Mammary microvascular endothelial cell (primary cell): Measurements from ENCODE around the gene ACAT2. TPM values are rescaled to one million over a fixed set of nuclear protein-coding genes. Genes with fewer than 3 reads are reported as not detected.

Experiments
- total RNA-seq: library from RNA; depleted of rRNA; stranded (reverse); fragments of >200 nt; gene quantifications from 2 replicates; pipeline ENCODE4 v1.2.3, GENCODE V29; 2015

Gene ACAT2
- total RNA-seq: 43.2 and 54.2 TPM in 2 replicates

DNA sequence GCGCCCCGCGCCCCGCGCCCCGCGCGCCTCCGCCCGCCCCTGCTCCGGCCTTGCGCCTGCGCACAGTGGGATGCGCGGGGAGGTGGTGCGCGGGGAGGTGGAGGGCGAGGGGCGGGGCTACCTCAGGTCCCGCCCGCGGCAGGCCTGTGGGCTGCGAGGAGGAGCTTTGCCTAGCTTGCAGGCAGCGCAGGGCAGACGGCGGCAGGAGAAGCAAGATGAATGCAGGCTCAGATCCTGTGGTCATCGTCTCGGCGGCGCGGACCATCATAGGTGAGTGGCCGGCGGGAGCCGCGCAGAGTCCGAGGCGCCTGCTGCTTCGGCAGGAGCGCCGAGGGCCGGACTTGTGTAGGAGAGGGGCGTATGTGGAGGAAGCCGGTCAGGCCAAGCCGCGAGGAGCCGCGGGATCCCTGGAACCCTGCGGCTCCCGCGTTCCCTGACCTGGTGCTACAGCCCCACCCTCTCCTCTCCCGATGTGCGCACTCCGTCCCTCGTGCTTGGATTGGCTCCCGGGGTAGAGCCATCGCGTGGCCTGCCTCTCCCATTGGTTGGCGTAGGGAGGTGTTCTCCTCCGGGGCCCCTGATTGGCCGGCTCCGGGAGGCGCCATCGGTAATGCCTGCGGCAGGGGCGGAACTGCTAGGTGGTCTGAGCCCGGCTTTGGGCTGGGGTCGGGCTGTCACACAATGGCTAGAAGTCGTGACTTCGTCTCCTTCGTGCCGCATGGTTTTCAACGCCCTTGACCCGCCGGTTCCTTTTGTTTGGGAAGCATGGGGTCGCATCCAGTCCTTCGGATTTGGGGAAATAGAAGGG is at the start of gene ACAT2:
ACAT2 (plus strand) TSS at position 173 of the 808 bp plus-strand sequence; CDS start at position 216, 43 bp downstream.

DNA sequence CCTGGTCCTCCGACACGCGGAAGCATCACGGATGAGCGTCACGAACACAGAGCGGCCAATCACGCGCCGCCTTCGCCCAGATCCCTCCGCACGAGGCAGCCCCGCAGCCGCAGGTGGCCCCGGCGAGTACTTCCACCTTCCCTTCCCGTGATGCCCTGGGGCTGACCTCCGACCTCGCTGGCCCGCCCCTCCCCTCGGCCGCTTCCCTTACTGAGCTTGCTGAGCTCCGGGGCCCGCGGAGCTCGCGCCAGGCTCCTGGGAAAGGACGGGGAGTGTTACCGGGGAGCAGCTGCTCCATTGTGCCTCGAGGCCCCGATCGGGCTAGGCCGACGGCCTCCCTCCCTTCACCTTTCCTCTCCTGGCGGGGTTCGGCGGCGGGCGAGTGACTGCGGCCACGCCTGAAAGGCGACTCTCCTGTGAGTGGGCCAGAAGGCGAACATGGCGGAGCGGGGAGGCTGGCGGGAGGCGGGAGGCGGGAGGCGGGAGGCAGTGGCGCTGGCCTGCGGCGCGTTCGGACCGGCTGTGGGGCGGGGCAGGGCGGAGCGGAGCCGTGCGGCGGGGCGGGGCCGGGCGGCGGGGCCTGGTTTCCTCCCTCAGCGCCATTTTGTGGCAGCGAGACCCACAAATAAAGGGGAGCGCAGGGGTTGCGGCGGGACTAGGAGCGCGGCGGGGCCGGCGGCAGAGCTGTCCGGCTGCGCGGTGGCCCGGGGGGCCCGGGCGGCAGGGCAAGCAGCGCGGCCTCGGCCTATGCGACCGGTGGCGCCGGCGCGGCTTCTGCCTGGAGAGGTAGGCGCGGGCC is 34.7 kb upstream of the ACAT2 start, which contains the start of gene WTAP:
WTAP (plus strand) TSS at position 589 of the 799 bp plus-strand sequence. CDS start 8,760 bp downstream, outside the sequence.

DNA sequence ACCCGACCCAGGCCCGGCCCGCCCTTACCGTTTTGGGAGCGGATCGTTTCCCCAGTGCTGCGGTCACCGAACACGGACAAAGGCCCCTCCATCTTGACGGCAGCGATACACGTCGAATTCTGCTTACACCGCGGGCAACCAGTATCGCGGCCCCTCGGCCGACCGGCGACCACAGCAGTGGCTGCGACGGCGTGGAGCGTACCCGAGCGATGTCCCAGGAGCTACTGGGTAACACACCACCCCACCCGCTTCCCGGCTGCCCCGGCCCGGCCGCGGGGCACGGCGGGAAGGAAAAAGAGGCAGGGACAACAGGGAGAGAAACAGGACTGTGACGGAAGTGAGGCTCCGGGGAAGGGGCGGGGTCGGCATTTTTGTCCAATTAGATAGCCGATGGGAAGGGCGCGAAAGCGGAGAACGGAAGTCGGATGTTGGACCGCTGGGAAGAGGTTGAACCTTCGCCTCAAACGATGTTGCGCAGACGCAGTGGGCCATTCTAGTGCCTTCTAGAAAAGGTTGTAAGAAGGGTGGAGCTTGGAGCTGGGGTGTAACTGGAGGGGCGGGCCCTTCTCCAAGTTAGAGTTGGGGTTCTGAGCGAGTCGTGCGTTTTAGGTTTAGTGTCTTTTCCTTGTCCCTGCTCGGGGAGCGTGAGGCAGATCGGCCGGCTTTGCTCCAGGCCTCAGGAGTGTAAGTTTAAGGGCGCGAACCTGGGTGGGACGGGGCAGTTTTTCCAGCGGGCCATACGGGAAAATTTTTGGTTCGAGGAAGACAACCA is 27.7 kb downstream of the ACAT2 start, which contains the start of gene TCP1:
TCP1 (minus strand) TSS at position 226 of the 772 bp plus-strand sequence; CDS start at position 92, 134 bp downstream.

DNA sequence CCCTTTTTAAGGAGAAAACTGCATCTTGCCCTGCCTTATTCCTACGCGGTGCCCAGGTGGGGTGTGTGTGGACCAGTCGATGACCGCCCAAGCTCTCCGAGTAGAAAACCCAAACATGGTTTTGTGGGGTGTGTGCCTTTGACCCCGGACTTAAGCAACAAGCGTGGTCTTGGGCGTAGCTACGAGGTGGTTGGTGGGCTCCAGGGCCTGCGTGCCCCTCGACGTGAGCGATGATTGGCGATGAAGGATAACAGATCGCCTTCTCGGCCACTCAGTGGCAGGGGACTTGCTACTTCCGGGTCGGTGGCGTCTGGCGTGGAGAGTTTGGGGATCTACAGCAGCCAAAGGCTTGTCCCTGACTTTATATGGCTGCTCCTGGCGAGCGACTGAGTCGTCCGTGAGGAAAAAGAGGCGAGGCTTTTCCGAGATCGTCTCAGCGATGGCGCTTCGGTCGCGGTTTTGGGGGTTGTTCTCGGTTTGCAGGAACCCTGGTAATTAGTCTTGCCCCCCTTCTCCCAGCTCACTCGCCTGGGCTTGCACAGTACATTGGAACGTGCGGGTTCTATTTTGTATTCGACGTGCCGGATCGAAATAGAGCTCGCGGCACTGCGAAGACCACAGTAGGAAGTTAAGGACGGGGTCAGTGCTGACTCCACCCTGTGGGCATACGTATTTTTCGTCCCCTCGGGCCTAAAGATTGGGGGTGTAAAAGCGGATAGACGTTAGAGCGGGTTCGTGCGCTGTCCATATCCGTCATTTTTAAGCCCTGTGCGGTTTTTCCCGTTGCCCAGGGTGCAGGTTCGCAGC is 28.5 kb downstream of the ACAT2 start, which contains the start of gene MRPL18:
MRPL18 (plus strand) TSS at position 319 of the 807 bp plus-strand sequence; CDS start at position 440, 121 bp downstream.

DNA sequence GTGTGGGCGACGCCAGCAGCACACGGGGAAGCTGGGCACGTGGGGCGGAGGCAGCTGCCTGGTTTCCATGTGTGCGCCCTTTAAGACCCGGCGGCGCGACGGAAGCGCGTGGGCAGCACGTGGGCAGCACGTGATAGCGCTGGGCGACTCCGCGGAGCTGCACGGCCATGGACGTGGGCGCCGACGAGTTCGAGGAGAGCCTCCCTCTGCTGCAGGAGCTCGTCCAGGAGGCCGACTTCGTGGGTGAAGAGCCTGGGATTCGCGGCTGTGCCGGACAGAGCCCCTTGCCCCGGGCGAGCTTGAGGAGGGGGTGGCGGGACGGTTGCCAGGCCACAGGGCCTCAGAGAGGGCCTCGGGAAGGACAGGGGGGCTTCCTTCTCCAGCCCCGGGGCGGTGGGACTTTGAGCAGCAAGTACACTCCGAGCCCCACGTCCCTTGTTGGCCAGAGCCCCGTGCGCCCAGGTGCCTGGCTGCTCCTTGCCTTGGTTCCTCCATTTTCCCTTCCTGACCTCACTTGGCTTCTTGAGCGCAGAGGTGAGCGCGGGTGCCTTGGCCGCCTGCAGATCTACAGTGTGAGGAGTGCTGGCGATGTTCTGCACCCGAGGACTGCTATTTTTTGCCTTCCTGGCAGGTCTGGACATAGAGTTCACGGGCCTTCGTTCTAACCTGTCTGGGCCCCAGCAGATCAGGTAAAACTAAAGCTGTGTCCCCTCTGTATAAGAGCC is 38.5 kb downstream of the ACAT2 start, which contains the start of gene PNLDC1:
PNLDC1 (plus strand) TSS at position 136 of the 725 bp plus-strand sequence; CDS start at position 168, 32 bp downstream.

Other genes starting within 250 kb of the ACAT2 start
- gene SOD2, start 68.8 kb upstream of the ACAT2 start, total RNA-seq: 185 and 192 TPM in 2 replicates
- gene WTAP, start 34.5 kb upstream of the ACAT2 start, total RNA-seq: 71.5 and 75.4 TPM in 2 replicates
- 226 and 252 TPM in 2 replicates for gene TCP1, start 27.6 kb downstream of the ACAT2 start, total RNA-seq
- 96.7 and 140 TPM in 2 replicates for gene MRPL18, start 28.4 kb downstream of the ACAT2 start, total RNA-seq
- 0.27 TPM in 1 of 2 replicates, not detected in the other for gene PNLDC1, start 38.2 kb downstream of the ACAT2 start, total RNA-seq
- gene MAS1, start 128.9 kb downstream of the ACAT2 start, total RNA-seq: not detected in 2 replicates
- 39.5 and 40.7 TPM in 2 replicates for gene IGF2R, start 207.0 kb downstream of the ACAT2 start, total RNA-seq